ENCODE data around the gene KRT85. TPM values are rescaled to one million over a fixed set of nuclear protein-coding genes. Genes with fewer than 3 reads are reported as not detected.
A peak's percentile ranks its signal among the peaks of the same experiment; 100 is the strongest.

The KRT85 gene
- total RNA-seq, 2 donors from 2014 or later: not detected

DNA sequence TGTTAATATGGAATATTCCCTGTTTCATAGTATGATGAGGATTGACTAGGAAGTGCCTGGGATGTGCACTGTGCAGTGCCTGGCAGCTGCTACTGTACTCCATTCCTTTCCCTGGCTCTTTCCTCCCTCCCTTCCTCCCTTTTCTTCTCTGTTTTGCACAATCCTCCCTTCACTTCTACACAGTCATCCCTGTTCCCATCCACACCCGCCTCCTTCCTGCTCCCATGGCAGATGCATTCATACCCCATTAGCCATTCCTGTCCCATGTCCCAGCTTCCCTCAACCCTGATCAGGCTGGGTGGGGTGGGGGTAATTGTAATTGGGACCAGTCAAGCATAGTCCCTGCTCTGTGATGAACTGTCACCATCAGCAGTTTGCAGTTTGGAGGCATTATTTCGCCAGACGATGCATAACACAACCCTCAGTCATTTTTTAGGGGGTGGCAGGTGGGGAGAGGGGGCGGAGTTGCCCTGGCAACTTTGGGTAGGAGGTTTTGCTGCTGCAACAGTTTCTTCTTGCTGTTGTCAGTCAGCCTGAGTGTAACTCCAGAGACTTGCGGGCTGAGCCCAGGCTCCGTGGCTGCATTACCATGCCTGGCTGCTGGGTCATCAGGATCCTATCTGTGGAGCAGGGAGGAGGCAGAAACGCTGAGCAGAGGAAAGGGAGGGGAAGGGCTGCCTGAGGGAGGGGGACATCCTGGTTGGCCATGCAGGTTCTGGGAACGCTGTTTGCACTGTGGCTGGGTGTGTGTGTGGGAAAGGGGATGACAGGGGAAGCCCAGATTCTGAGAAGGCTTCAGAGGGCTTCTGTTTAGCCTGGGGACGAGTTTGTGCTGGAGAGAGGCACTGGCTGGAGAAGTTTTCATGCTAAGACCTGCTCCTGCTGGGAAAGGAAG, 22.3 kb upstream of the KRT85 start:
- H3K36me3 Mint-ChIP-seq: no peaks in the 10 kb centered on the region
- no peak for DNase-seq (ENCODE audit: low spot score)
- no peak overlapping the region for H3K27ac Mint-ChIP-seq
- no peak overlapping the region for H3K4me3 Mint-ChIP-seq
- H3K4me1 Mint-ChIP-seq (ENCODE audit: low read depth in 2 of 2): no peaks in the 10 kb centered on the region
- no peak for ATAC-seq
- H3K27me3 Mint-ChIP-seq: peaks cover 0 to 8% of the 10 kb centered on the region in 2 donors
- no peaks in the 10 kb centered on the region for H3K9me3 Mint-ChIP-seq

DNA sequence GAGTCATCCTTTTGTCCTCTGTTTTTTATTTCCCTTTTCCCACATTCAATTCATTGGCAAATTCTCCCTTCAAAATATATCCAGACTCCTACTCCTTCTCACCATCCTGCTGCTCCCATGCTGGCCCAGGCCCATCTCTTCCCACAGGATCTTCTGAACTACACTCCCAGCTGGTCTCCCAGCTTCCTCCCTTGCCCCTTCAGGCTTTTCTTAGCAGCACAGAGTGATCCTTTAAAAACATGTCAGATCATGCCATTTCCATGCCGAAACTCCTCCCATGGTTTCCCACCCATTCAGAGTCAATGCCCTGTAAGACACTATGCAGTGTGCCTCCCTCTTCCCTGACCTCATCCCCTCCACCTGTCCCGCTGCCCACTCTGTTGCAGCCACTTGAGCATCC, 20.6 kb upstream of the KRT85 start:
- peaks cover 3% of the 10 kb centered on the region in 2 donors for H3K4me1 Mint-ChIP-seq (ENCODE audit: low read depth in 2 of 2)
- H3K4me3 Mint-ChIP-seq: no peak overlapping the region
- no peaks in the 10 kb centered on the region for H3K36me3 Mint-ChIP-seq
- DNase-seq (ENCODE audit: low spot score) (no peak), ATAC-seq (no peak)
- H3K9me3 Mint-ChIP-seq: no peaks in the 10 kb centered on the region
- H3K27ac Mint-ChIP-seq: no peak overlapping the region
- peaks cover 0 to 11% of the 10 kb centered on the region in 2 donors for H3K27me3 Mint-ChIP-seq

DNA sequence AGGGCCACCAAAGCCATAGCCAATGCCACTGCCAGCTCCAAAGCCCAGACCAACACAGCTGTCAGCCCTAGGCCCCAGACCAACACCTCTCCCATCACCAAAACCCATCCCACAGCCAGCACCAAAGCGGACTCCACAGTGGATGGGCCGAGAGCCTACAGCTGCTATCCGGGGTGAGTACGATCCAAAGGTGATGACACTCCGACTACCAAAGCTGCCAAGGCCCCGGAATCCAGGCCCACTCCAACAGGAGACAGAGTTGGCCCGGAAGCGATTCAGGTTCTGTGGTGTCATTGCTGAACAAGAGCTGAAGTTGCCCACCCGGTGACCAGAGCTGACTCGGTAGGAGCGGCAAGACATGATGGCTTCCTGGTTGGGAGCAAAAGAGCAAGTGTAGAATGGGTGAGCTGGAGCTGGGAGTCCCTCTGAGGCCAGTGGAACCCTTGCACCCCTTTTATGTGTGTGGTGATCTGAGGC, 18.0 kb upstream of the KRT85 start, which contains the start of gene KRT84:
Gene KRT84 (minus strand): TSS at position 427 of the 477 bp plus-strand sequence. CDS start 67 bp downstream, at position 360.
- Mint-ChIP-seq H3K36me3 (no peaks in the 10 kb centered on the region), H3K9me3 (no peaks in the 10 kb centered on the region), H3K4me3 (no peak within 1 kb of the TSS), H3K27me3 (peaks cover 0 to 14% of the 10 kb centered on the region in 2 donors), H3K27ac (no peak within 1 kb of the TSS), H3K4me1 (ENCODE audit: low read depth in 2 of 2) (peaks cover 6% of the 10 kb centered on the region in 2 donors)
- DNase-seq (ENCODE audit: low spot score) (no peak), ATAC-seq (peak in 1 of 2 donors; percentile 30)

DNA sequence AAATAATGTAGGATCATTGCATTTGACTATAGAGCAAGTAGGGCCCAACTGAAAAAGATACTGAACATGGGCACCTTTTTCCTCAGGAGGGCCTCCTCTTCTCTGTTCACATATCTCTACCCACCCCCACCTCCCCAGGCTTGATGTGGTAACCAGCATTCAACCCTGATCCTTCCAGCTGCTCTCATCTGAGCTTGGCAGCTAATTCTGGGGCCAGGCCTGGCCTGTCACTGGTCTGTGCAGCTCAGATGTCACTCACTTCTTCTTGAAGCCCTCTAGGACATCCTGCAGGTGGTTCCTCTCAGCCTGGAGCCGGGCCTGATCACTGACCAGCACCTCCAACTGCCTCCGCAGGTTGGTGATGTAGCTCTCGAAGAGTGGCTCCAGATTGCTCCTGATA, 16.1 kb upstream of the KRT85 start:
- no peak overlapping the region for H3K27ac Mint-ChIP-seq
- ATAC-seq (no peak), DNase-seq (ENCODE audit: low spot score) (no peak)
- no peak overlapping the region for H3K4me3 Mint-ChIP-seq
- peaks cover 0 to 12% of the 10 kb centered on the region in 2 donors for H3K27me3 Mint-ChIP-seq
- H3K36me3 Mint-ChIP-seq: no peaks in the 10 kb centered on the region
- H3K4me1 Mint-ChIP-seq (ENCODE audit: low read depth in 2 of 2): peaks cover 6% of the 10 kb centered on the region in 2 donors
- no peaks in the 10 kb centered on the region for H3K9me3 Mint-ChIP-seq

DNA sequence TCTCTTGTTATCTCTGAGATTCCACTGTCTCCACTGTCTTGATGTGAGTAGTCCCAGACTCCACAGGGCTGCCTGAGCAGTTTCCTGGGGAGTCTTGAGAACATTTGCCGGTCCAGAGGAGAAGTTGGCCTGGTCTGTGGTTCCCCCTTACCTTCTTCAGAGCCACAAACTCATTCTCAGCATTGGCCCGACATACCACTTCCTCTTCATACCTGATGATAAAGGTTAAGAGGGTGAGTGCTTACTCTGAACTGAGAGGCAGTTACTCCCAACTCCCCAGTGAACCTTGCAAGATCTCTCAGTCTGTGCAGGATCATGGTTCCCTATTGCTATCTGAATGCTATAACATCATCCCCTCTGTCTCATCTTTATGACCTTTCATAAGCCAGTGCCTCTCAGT, 15.6 kb upstream of the KRT85 start:
- Mint-ChIP-seq H3K4me3 (no peak overlapping the region), H3K4me1 (ENCODE audit: low read depth in 2 of 2) (peaks cover 6% of the 10 kb centered on the region in 2 donors), H3K36me3 (no peaks in the 10 kb centered on the region), H3K27ac (no peak overlapping the region), H3K27me3 (peaks cover 0 to 12% of the 10 kb centered on the region in 2 donors), H3K9me3 (no peaks in the 10 kb centered on the region)
- no peak for DNase-seq (ENCODE audit: low spot score)
- no peak for ATAC-seq

DNA sequence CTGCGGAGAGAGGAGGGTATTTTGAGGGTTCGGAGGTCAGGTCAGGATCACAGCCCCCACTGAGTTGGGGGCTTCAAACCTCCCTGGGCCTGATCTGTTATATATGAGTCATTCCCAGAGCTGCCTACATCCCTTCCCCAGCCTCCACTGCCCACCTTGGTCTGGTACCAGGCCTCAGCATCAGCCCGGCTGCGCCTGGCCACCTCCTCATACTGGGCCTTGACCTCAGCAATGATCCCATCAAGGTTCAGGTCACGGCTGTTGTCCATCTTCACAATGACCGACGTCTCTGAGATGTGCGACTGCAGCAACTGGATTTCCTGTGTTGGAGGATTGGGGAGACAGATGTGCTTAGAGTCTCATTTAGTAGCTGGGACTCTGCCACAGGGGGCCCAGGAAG, 13.9 kb upstream of the KRT85 start:
- Mint-ChIP-seq H3K27ac (peak overlapping the region in 1 of 2 donors; percentile 7), H3K36me3 (no peaks in the 10 kb centered on the region), H3K4me1 (ENCODE audit: low read depth in 2 of 2) (peaks cover 6% of the 10 kb centered on the region in 2 donors), H3K27me3 (peaks cover 0 to 19% of the 10 kb centered on the region in 2 donors), H3K4me3 (no peak overlapping the region), H3K9me3 (no peaks in the 10 kb centered on the region)
- DNase-seq (ENCODE audit: low spot score): no peak
- ATAC-seq: no peak

DNA sequence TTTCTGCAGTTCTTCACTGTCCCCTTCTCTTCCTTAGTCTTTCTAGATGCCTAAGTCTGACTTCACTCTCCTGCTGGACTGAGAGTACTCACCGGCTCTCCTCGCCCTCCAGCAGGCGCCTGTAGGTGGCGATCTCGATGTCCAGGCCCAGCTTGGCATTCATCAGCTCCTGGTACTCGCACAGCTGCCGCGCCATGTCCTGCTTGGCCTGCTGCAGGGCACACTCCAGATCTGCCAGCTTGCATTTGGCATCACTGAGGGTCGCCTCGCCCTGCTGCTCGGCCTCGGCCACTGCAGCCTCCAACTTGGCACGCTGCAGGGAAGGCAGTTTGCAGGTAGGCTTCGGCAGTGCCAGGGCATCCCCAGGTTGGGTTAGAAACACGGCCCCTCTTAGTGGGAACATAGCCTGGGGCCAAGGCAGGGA, 13.0 kb upstream of the KRT85 start:
- Mint-ChIP-seq H3K4me1 (ENCODE audit: low read depth in 2 of 2) (peaks cover 6% of the 10 kb centered on the region in 2 donors), H3K27me3 (peaks cover 0 to 19% of the 10 kb centered on the region in 2 donors), H3K36me3 (no peaks in the 10 kb centered on the region), H3K4me3 (no peak overlapping the region), H3K9me3 (no peaks in the 10 kb centered on the region), H3K27ac (no peak overlapping the region)
- ATAC-seq (no peak), DNase-seq (ENCODE audit: low spot score) (no peak)

DNA sequence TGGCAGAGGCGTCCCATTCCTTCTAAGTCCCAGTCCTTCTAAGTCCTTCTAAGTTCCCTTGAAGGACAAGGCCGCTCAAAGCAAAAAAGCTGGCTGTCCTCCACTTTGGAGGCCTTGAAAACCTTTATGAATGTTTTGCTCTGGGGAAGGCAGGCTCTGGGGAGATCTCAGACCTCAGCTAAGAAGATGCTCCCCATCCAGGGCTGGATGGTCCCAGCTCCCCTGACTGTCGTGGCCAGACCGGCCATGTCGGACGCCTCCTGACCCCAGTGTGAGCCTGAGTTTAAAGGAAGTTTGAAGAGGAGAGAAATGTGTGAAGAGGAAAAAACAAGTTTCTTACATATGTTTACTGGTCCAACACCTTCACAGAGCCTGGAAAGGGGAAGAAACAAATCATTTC, 12.3 kb upstream of the KRT85 start:
- Mint-ChIP-seq H3K27me3 (peaks cover 0 to 19% of the 10 kb centered on the region in 2 donors), H3K4me1 (ENCODE audit: low read depth in 2 of 2) (peaks cover 6% of the 10 kb centered on the region in 2 donors), H3K27ac (no peak overlapping the region), H3K9me3 (no peaks in the 10 kb centered on the region), H3K4me3 (no peak overlapping the region), H3K36me3 (no peaks in the 10 kb centered on the region)
- no peak for DNase-seq (ENCODE audit: low spot score)
- no peak for ATAC-seq

DNA sequence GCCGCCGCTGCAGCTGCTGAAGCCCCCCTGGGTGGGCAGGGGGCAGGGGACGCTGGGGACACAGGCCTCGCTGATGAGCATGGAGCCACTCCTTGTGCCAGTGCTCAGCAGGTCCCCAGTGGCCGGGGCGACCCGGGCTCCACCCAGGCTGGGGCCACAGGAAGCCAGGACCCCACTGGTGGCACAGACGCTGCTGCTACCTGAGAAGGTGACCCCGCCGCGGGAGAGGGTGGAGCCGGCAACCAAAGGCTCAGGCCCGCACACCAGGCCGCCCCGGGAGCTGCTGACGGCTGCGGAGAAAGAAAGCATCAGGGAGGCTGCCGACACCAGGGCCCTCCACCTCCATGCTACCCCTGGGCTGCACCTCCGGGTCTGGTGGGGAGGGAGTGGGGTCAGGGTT, 10.8 kb upstream of the KRT85 start:
- Mint-ChIP-seq H3K27ac (no peak overlapping the region), H3K9me3 (no peaks in the 10 kb centered on the region), H3K36me3 (peaks cover 4% of the 10 kb centered on the region), H3K4me3 (no peak overlapping the region), H3K27me3 (peaks cover 0 to 19% of the 10 kb centered on the region in 2 donors), H3K4me1 (ENCODE audit: low read depth in 2 of 2) (peaks cover 5% of the 10 kb centered on the region in 2 donors)
- ATAC-seq: no peak
- DNase-seq (ENCODE audit: low spot score): no peak

DNA sequence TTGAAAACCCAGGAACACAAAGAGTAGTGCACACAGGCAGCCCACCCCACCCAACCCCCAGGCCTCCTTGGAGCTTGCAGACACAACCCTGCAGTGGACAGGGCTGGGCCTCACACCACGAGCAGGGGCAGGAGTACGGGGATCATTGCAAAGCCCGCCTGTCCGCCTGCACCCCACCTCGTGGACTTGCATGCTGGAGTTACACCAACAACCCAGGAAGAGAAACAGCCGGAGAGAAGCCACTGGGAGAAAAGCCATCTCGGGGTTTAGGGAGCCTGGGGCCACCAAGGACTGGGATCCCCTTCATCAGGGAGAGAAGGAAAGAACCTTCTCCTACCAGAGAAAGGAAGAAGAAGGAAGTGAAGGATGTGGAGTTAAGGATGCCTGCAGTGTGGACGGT, 10.0 kb upstream of the KRT85 start:
- Mint-ChIP-seq H3K4me3 (no peak overlapping the region), H3K9me3 (no peaks in the 10 kb centered on the region), H3K36me3 (peaks cover 4% of the 10 kb centered on the region), H3K27me3 (peaks cover under 1 to 17% of the 10 kb centered on the region in 2 donors), H3K4me1 (ENCODE audit: low read depth in 2 of 2) (no peaks in the 10 kb centered on the region), H3K27ac (no peak overlapping the region)
- ATAC-seq: no peak
- DNase-seq (ENCODE audit: low spot score): no peak

DNA sequence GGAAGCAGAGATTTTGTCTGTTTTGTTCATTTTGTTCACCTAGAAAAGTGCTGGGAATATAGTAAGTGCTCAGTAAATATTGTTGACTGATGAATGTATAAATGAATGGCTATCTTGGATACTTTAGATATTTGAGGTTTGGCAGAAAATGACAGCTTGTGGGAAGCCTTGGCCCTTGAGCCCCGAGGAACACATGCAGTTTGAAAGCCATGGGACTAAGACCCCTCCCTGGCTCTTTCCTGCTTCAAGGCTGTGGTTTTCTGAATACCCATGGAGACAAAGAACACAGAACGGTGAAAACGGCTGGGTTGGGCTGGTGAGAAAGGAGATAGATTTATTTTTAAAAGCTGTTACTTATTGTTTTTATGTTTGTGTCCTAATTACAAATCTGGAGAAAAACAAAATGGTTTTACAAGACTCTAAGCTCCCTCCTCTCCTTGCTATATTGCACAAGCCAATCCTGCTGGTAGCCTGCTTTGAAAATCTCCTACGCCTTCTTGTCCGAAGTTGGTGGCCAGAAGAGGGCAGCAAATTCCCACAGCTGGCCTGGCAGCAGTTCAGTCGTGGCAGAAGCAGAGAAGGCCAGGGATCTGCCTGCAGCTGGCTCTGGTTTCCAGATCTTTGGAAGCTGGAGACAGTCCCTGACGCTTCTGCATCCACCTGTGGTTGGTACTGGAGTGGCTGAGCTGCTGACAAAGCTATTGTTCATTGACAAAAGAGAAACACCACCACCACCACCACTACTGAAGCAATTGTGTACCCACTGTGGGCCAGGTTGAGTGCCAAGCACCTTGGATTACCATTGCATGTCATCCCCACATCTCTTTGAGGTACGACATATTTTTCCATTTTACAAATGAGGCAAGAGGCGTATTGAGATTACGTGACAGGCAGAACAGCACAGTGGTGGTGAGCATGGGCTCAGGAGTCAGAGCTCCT, 5.2 kb upstream of the KRT85 start:
- ATAC-seq (peak in 1 of 2 donors; percentile 62), DNase-seq (ENCODE audit: low spot score) (peak; percentile 67)
- Mint-ChIP-seq H3K4me1 (ENCODE audit: low read depth in 2 of 2) (no peaks in the 10 kb centered on the region), H3K9me3 (no peaks in the 10 kb centered on the region), H3K27me3 (peaks cover 32 to 33% of the 10 kb centered on the region in 2 donors), H3K36me3 (peaks cover 4% of the 10 kb centered on the region), H3K4me3 (no peak overlapping the region), H3K27ac (no peak overlapping the region)

DNA sequence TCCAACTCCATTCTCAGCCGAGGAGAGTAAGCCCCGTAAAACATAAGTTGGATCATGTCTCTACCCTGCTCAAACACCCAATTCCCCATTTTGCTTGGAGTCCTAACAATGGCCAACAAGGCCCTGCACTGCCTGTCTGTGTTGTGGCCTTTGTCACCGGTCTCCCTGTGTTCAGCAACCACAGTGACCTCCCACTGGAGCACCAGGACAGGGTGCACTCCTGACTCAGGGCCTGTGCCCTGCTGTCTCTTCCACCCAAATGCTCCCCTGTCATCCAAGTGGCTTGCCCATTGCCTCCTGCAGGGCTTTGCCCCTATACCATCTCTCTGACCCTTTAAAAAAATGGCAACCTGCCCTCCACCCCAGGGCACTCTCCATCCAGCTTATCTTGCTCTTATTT, 4.4 kb upstream of the KRT85 start:
- no peaks in the 10 kb centered on the region for H3K4me1 Mint-ChIP-seq (ENCODE audit: low read depth in 2 of 2)
- H3K36me3 Mint-ChIP-seq: peaks cover 4% of the 10 kb centered on the region
- H3K9me3 Mint-ChIP-seq: no peaks in the 10 kb centered on the region
- H3K27me3 Mint-ChIP-seq: peaks cover 30 to 33% of the 10 kb centered on the region in 2 donors
- no peak overlapping the region for H3K4me3 Mint-ChIP-seq
- DNase-seq (ENCODE audit: low spot score) (peak; percentile 29), ATAC-seq (no peak)
- H3K27ac Mint-ChIP-seq: no peak overlapping the region

DNA sequence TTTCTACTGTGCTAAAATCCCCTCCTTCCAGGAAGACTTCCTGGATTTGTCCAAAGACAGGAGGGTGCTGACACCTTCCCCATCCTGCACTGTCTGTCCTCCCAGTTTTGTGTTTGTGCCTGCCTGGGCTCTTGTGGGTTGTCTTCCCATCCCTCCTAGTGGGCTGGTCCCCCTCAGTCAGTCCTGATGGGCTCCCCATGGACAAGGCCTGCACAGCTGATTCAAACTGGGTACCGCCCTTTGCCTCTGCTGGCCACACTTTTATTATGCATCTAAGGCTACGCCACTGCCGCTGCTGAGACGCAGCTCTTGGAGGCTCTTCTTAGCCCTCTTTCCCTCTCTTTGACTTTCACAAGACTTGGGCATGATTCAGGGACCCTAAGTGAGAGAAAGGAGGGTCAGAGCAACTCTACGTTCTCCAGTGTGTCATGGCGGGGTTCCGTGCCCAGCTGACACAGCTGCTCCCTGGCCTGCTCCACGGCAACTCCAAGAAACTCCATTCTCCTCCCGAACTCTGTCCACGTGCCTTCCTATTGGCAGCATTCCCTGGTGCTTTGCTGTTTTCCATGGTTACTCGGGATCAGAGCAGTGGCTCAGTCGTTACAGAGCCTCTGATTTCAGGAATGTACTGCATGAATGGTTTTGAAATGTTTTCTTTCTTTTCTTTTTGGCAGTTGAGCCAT, 3.8 kb upstream of the KRT85 start:
- Mint-ChIP-seq H3K36me3 (peaks cover 4% of the 10 kb centered on the region), H3K4me1 (ENCODE audit: low read depth in 2 of 2) (no peaks in the 10 kb centered on the region), H3K27ac (no peak overlapping the region), H3K27me3 (peaks cover 30 to 33% of the 10 kb centered on the region in 2 donors), H3K4me3 (no peak overlapping the region), H3K9me3 (no peaks in the 10 kb centered on the region)
- DNase-seq (ENCODE audit: low spot score) (peak; percentile 22), ATAC-seq (no peak)
